Kidney (tissue), 14 donors: Measurements from ENCODE around the gene ANP32D. TPM values are rescaled to one million over a fixed set of nuclear protein-coding genes. Genes with fewer than 3 reads are reported as not detected.
"Not testable (repeated sequence)": the region's sequence is repeated elsewhere in the genome, so short reads cannot be mapped to it uniquely, and the experiment has no call there.

Source experiments
- DNase-seq, 5 donors: peaks; one replicate each; pipeline ENCODE4 v3.0.0-alpha.2; 2013 to 2020
- FAIRE-seq: peaks from 2 replicates; lab custom pipeline; 2012; peaks lifted over from hg19 to GRCh38; lab: Jason Lieb, UNC
- H3K27ac ChIP-seq, 2 donors: one replicate each; pipeline ENCODE4 v1.7.0; 2013; ENCODE audit warnings: low read depth in 2 of 2, low read length in 2 of 2, inconsistent platforms in 1 of 2
- H3K27me3 ChIP-seq: one replicate; pipeline ENCODE4 v1.7.1; 2013; ENCODE audit warnings: low read length, inconsistent platforms; ENCODE audit not compliant: control insufficient read depth, insufficient read depth
- H3K36me3 ChIP-seq, 3 donors: one replicate each; pipeline versions ENCODE4 v1.7.0 to v1.7.1; 2013; ENCODE audit warnings: low read length in 3 of 3, control low read depth in 1 of 3, inconsistent platforms in 1 of 3; ENCODE audit not compliant: insufficient read depth in 3 of 3, control insufficient read depth in 2 of 3
- H3K4me1 ChIP-seq, 3 donors: one replicate each; pipeline versions ENCODE4 v1.7.0 to v1.7.1; 2013; ENCODE audit warnings: low read length in 3 of 3, inconsistent platforms in 1 of 3, low read depth in 1 of 3; ENCODE audit not compliant: control insufficient read depth in 2 of 3, insufficient read depth in 2 of 3
- H3K4me3 ChIP-seq, 3 donors: one replicate each; pipeline versions ENCODE4 v1.7.0 to v1.8.1; 2013; ENCODE audit warnings: low read length in 3 of 3, control low read depth in 1 of 3, inconsistent platforms in 1 of 3
- H3K9ac ChIP-seq, 3 donors: one replicate each; pipeline versions ENCODE4 v1.7.0 to v1.7.1; 2013; ENCODE audit warnings: low read length in 3 of 3, control low read depth in 1 of 3, inconsistent platforms in 1 of 3
- H3K9me3 ChIP-seq, 3 donors: one replicate each; pipeline versions ENCODE4 v1.7.0 to v1.7.1; 2013; ENCODE audit warnings: low read length in 3 of 3, control low read depth in 1 of 3, inconsistent platforms in 1 of 3; ENCODE audit not compliant: control insufficient read depth in 2 of 3, insufficient read depth in 1 of 3
- CTCF ChIP-seq: IDR thresholded peaks from 3 replicates; pipeline ENCODE4 v1.5.1; 2012; ENCODE audit warnings: mild to moderate bottlenecking, moderate library complexity, borderline replicate concordance; ENCODE audit not compliant: insufficient read depth; ENCODE audit errors: extremely low read depth
- intact Hi-C: fragments of 100-400 bp; cut with DNase I; formaldehyde crosslinking; loops from one replicate; pipeline ENCODE4 v1.11.1; 2022
- polyA plus RNA-seq: library from polyadenylated mRNA; stranded (reverse); fragments of 350-450 nt; fragmentation: Illumina TruSeq; extraction: RNeasy Lipid Tissue Mini Kit (QIAGEN cat#74804); gene quantifications from one replicate; pipeline ENCODE4 v1.2.3, GENCODE V29; 2014; ENCODE audit warnings: low read depth, low replicate concordance; ENCODE audit not compliant: insufficient read depth
- total RNA-seq: library from RNA; stranded (reverse); fragmentation: NEBNext Ultra II Directional; extraction: Animal tissue kit (Norgen Biotek cat#: 25700); gene quantifications from one replicate; pipeline ENCODE4 v1.2.1, GENCODE V29; 2021
- donor health status: control.
- donor health status: control.
- donor health status: control.
- donor health status: control.
- donor health status: control.
- donor health status: DM: yes; HTN: yes; CAD: no.
- donor health status: Normal renal cell carcinoma (clear cell type).

ANP32D gene
- total and polyA plus RNA-seq, 2 donors from 2014 or later = not detected

DNA sequence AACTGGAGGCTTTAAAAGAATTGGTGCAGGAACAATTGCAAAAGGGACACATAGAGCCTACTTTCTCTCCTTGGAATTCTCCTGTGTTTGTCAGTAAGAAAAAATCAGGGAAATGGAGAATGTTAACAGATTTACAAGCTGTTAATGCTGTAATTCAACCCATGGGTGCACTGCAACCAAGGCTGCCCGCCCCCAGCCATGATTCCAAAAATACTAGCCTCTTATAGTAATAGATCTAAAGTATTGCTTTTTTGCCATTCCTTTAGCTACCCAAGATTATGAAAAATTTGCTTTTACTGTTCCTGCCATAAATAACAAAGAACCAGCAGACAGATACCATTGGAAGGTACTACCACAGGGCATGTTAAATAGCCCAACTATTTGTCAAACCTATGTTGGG is 37.8 kb downstream of the ANP32D start:
- FAIRE-seq (no peak), DNase-seq (no peak)
- H3K36me3 ChIP-seq = no peaks in the 10 kb centered on the region

DNA sequence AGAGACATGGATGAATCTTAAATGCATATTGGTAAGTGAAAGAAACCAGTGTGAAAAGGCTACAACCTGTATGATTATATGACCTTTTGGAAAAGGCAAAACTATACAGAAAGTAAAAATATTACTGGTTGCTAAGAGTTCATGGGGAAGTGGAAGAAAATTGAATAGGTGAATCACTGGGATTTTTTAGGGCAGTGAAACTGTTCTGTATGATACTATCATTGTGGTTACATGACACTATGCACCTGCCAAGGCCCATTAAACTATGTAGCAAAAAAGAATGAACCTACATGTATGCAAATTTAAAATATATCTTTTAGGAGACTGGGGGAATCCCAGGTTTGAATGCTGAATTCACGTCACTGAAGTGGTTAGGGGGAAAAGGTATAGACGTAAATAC is 40.5 kb downstream of the ANP32D start:
- Histone ChIP-seq H3K36me3 (no peaks in the 10 kb centered on the region), H3K27ac (no peak overlapping the region), H3K27me3 (no peaks in the 10 kb centered on the region), H3K9me3 (no peaks in the 10 kb centered on the region), H3K4me3 (no peak overlapping the region), H3K9ac (no peak overlapping the region), H3K4me1 (no peaks in the 10 kb centered on the region)
- no peak for FAIRE-seq
- intact Hi-C loops = no loop called here
- no peak for TF ChIP-seq CTCF
- DNase-seq = no peak

More for the DNA sequence above, 37.8 kb downstream of the ANP32D start:
- intact Hi-C loops = no loop called here
- Histone ChIP-seq H3K9me3 (no peaks in the 10 kb centered on the region), H3K27ac (no peak overlapping the region), H3K9ac (no peak overlapping the region), H3K4me1 (no peaks in the 10 kb centered on the region), H3K27me3 (no peaks in the 10 kb centered on the region), H3K4me3 (no peak overlapping the region)
- no peak for TF ChIP-seq CTCF

- Histone ChIP-seq H3K27me3 (no peaks in the 10 kb centered on the region), H3K4me3 (no peak overlapping the region), H3K9ac (no peak overlapping the region), H3K36me3 (no peaks in the 10 kb centered on the region), H3K9me3 (no peaks in the 10 kb centered on the region), H3K4me1 (no peaks in the 10 kb centered on the region), H3K27ac (no peak overlapping the region)
- intact Hi-C loops = no loop called here
- FAIRE-seq (no peak), DNase-seq (no peak)
- no peak for TF ChIP-seq CTCF
These were observed 42.4 kb downstream of the ANP32D start for GRCh38 chr12:48514728-48515127.

- DNase-seq, intact Hi-C loops, H3K4me1 ChIP-seq, H3K9ac ChIP-seq, H3K9me3 ChIP-seq, H3K36me3 ChIP-seq, FAIRE-seq, H3K27me3 ChIP-seq, H3K27ac ChIP-seq, H3K4me3 ChIP-seq: not testable (repeated sequence)
These were observed 48.0 kb downstream of the ANP32D start for GRCh38 chr12:48520381-48520780.

Other genes with a start within 250 kb of the ANP32D start
- gene ZNF641, start 121.6 kb upstream of the ANP32D start, total RNA-seq = 23.8 TPM
- 7.7 TPM for gene ZNF641, start 121.6 kb upstream of the ANP32D start, polyA plus RNA-seq
- not detected for gene C12orf54, start 9.9 kb downstream of the ANP32D start, total RNA-seq
- gene C12orf54, start 9.9 kb downstream of the ANP32D start, polyA plus RNA-seq = not detected
- not detected for gene OR8S1, start 53.1 kb downstream of the ANP32D start, total RNA-seq
- not detected for gene OR8S1, start 53.1 kb downstream of the ANP32D start, polyA plus RNA-seq
- not detected for gene LALBA, start 97.5 kb downstream of the ANP32D start, total RNA-seq
- not detected for gene LALBA, start 97.5 kb downstream of the ANP32D start, polyA plus RNA-seq
- gene KANSL2, start 209.7 kb downstream of the ANP32D start, total RNA-seq = 32.2 TPM
- gene KANSL2, start 209.7 kb downstream of the ANP32D start, polyA plus RNA-seq = 24.6 TPM
- gene CCNT1, start 244.1 kb downstream of the ANP32D start, total RNA-seq = 39.4 TPM
- gene CCNT1, start 244.1 kb downstream of the ANP32D start, polyA plus RNA-seq = 4.1 TPM